IMR-90 (cell line): ENCODE measurements around the gene ASNSD1. TPM values are rescaled to one million over a fixed set of nuclear protein-coding genes. Genes with fewer than 3 reads are reported as not detected.

Experiments used
- ATAC-seq: fragments of 200-7000 bp; cut with Tn5 transposase; 2 replicates; pipeline ENCODE4 v1.9.1; 2020; ENCODE audit warnings: low read depth, mild to moderate bottlenecking, moderate library complexity
- BruUV-seq: library from RNA; stranded (reverse); fragments of 400-500 nt; replicated peaks from 2 replicates; lab custom pipeline; 2021; lab: Mats Ljungman, UMichigan
- CTCF ChIA-PET: fragments of 300-600 bp; formaldehyde crosslinking; extraction: SDS; loops from one replicate; lab custom pipeline; 2021; ENCODE audit warnings: antibody characterized with exemption; lab: Yijun Ruan, JAX
- POLR2A ChIA-PET: fragments of 300-600 bp; sonication (Branson Sonifier 250); formaldehyde crosslinking; loops from one replicate; lab custom pipeline; 2022; ENCODE audit warnings: antibody characterized with exemption; ENCODE audit not compliant: unreplicated experiment; lab: Charles Lee
- DNase-seq: peaks from one replicate; pipeline ENCODE4 v3.0.0; 2013
- H2AFZ ChIP-seq: replicated peaks from 2 replicates; pipeline ENCODE3; 2013; ENCODE audit warnings: low read length, mild to moderate bottlenecking; ENCODE audit not compliant: poor library complexity
- H2AK5ac ChIP-seq: 2 replicates; pipeline ENCODE4 v1.6.1; 2013; ENCODE audit warnings: low read depth, low read length, inconsistent platforms
- H2AK9ac ChIP-seq: replicated peaks from 2 replicates; pipeline ENCODE3; 2013; ENCODE audit warnings: mild to moderate bottlenecking, low read depth, low read length, moderate library complexity; ENCODE audit not compliant: poor library complexity
- H2BK120ac ChIP-seq: 2 replicates; pipeline ENCODE4 v1.6.1; 2013; ENCODE audit warnings: low read depth, low read length, inconsistent platforms
- H2BK15ac ChIP-seq: 3 replicates; pipeline ENCODE4 v1.6.1; 2013; ENCODE audit warnings: low read depth, low read length, inconsistent platforms
- H2BK20ac ChIP-seq: 2 replicates; pipeline ENCODE4 v1.6.1; 2013; ENCODE audit warnings: low read depth, mild to moderate bottlenecking, inconsistent platforms, low read length, moderate library complexity
- H2BK5ac ChIP-seq: 2 replicates; pipeline ENCODE4 v1.6.1; 2013; ENCODE audit warnings: mild to moderate bottlenecking, low read depth, low read length, inconsistent platforms; ENCODE audit not compliant: poor library complexity, severe bottlenecking
- H3K14ac ChIP-seq: replicated peaks from 2 replicates; pipeline ENCODE4 v1.6.1; 2013; ENCODE audit warnings: low read depth, low read length, inconsistent platforms
- H3K18ac ChIP-seq: 2 replicates; pipeline ENCODE4 v1.6.1; 2013; ENCODE audit warnings: low read depth, low read length, control low read depth
- H3K23ac ChIP-seq: 2 replicates; pipeline ENCODE4 v1.6.1; 2013; ENCODE audit warnings: low read depth, low read length, inconsistent platforms
- H3K27ac ChIP-seq: 2 replicates; pipeline ENCODE4 v1.5.1; 2013; ENCODE audit warnings: mild to moderate bottlenecking, control low read depth, low read length; ENCODE audit not compliant: insufficient read depth
- H3K27me3 ChIP-seq: 2 replicates; pipeline ENCODE4 v1.6.1; 2013; ENCODE audit warnings: low read length; ENCODE audit not compliant: control insufficient read depth, insufficient read depth
- H3K36me3 ChIP-seq: 2 replicates; pipeline ENCODE4 v1.6.1; 2013; ENCODE audit warnings: low read length, mixed read lengths; ENCODE audit not compliant: control insufficient read depth, insufficient read depth
- H3K4ac ChIP-seq: 2 replicates; pipeline ENCODE4 v1.6.1; 2013; ENCODE audit warnings: low read depth, low read length, inconsistent platforms
- H3K4me1 ChIP-seq: 2 replicates; pipeline ENCODE4 v1.6.1; 2013; ENCODE audit warnings: low read length, mixed read lengths; ENCODE audit not compliant: control insufficient read depth, insufficient read depth
- H3K4me2 ChIP-seq: 2 replicates; pipeline ENCODE4 v1.6.1; 2013; ENCODE audit warnings: low read depth, mild to moderate bottlenecking, control low read depth, low read length, moderate library complexity
- H3K4me3 ChIP-seq: 2 replicates; pipeline ENCODE4 v1.5.1; 2013; ENCODE audit warnings: low read depth, mild to moderate bottlenecking, control low read depth, low read length, moderate library complexity; ENCODE audit not compliant: insufficient read depth
- H3K56ac ChIP-seq: 2 replicates; pipeline ENCODE4 v1.6.1; 2013; ENCODE audit warnings: low read length, inconsistent platforms; ENCODE audit not compliant: insufficient read depth; ENCODE audit errors: extremely low read depth
- H3K79me1 ChIP-seq, 2 experiments: 2 replicates each; pipeline ENCODE4 v1.6.1; 2013; ENCODE audit warnings: low read length in 2 of 2, inconsistent platforms in 1 of 2, low read depth in 1 of 2
- H3K9ac ChIP-seq: 2 replicates; pipeline ENCODE4 v1.6.1; 2013; ENCODE audit warnings: low read depth, low read length, control low read depth
- H3K9me1 ChIP-seq: 2 replicates; pipeline ENCODE4 v1.6.1; 2013; ENCODE audit warnings: low read length, inconsistent platforms; ENCODE audit not compliant: insufficient read depth
- H3K9me3 ChIP-seq: 2 replicates; pipeline ENCODE4 v1.6.1; 2013; ENCODE audit warnings: low read length; ENCODE audit not compliant: control insufficient read depth, insufficient read depth
- H4K20me1 ChIP-seq: 2 replicates; pipeline ENCODE4 v1.6.1; 2013; ENCODE audit warnings: low read length, inconsistent platforms; ENCODE audit not compliant: insufficient read depth
- H4K5ac ChIP-seq: 2 replicates; pipeline ENCODE4 v1.6.1; 2013; ENCODE audit warnings: mild to moderate bottlenecking, low read depth, low read length, control low read depth
- H4K8ac ChIP-seq, 2 experiments: 2 replicates each; pipeline ENCODE4 v1.6.1; 2013; ENCODE audit warnings: low read depth in 2 of 2, low read length in 2 of 2, control low read depth in 1 of 2, inconsistent platforms in 1 of 2
- H4K91ac ChIP-seq: 2 replicates; pipeline ENCODE4 v1.6.1; 2013; ENCODE audit warnings: low read depth, low read length, inconsistent platforms; ENCODE audit not compliant: insufficient read depth
- BHLHE40 ChIP-seq: fragments of 150-350 bp; IDR thresholded peaks from 2 replicates; pipeline ENCODE4 v1.6.1; 2016; ENCODE audit warnings: mild to moderate bottlenecking, low read depth, low read length
- CEBPB ChIP-seq: IDR thresholded peaks from 2 replicates; pipeline ENCODE4 v1.6.1; 2012; ENCODE audit warnings: low read depth, low read length, improper control_type of control experiment
- MAFK ChIP-seq: IDR thresholded peaks from 2 replicates; pipeline ENCODE4 v1.6.1; 2012; ENCODE audit warnings: low read depth, low read length, improper control_type of control experiment
- MXI1 ChIP-seq: IDR thresholded peaks from 2 replicates; pipeline ENCODE4 v1.6.1; 2012; ENCODE audit warnings: low read depth, mild to moderate bottlenecking, low read length, moderate library complexity, borderline replicate concordance
- NFE2L2 ChIP-seq: fragments of 150-350 bp; IDR thresholded peaks from 2 replicates; pipeline ENCODE4 v1.6.1; 2016; ENCODE audit warnings: low read depth, mild to moderate bottlenecking, low read length
- RCOR1 ChIP-seq: IDR thresholded peaks from 2 replicates; pipeline ENCODE4 v1.6.1; 2012; ENCODE audit warnings: mild to moderate bottlenecking, low read length, improper control_type of control experiment; ENCODE audit not compliant: insufficient replicate concordance
- WGBS, 2 experiments: methylation state at CpG; one replicate each; pipeline versions ENCODE4 v1.1.5 to v1.1.7; 2013; ENCODE audit warnings: missing lambda C conversion rate in 2 of 2; ENCODE audit not compliant: insufficient read length in 1 of 2; ENCODE audit errors: extremely low coverage in 2 of 2; 5-methylcytosine and 5-hydroxymethylcytosine counted together
- dilution Hi-C: fragments of 300-500 bp; cut with HindIII; formaldehyde crosslinking; loops from one replicate; pipeline ENCODE4 v1.14.3; 2018; ENCODE audit warnings: low sequenced_read_pairs; ENCODE audit not compliant: unreplicated experiment
- in situ Hi-C: fragments of 300-500 bp; cut with MboI; formaldehyde crosslinking; loops from 3 replicates; pipeline ENCODE4 v1.14.3; 2019; ENCODE audit warnings: low sequenced_read_pairs, inconsistent platforms, mixed read lengths
- intact Hi-C: fragments of 100-400 bp; cut with micrococcal nuclease; formaldehyde crosslinking; loops from 2 replicates; pipeline ENCODE4 v1.10.0; 2022
- polyA plus RNA-seq, 3 experiments: library from polyadenylated mRNA; depleted of rRNA; stranded (reverse); fragments of >200 nt; gene quantifications; 2 replicates each; pipeline ENCODE4 v1.2.3, GENCODE V29; 2012; ENCODE audit warnings: low replicate concordance in 1 of 3
- total RNA-seq: library from RNA; depleted of rRNA; stranded (reverse); fragments of >200 nt; gene quantifications from 2 replicates; pipeline ENCODE4 v1.2.3, GENCODE V29; 2012
- TF ChIP-seq, protein P1 (sequence below): fragments of 150-350 bp; IDR thresholded peaks from 2 replicates; pipeline ENCODE4 v1.6.1; 2016; ENCODE audit warnings: low read depth, mild to moderate bottlenecking, low read length, moderate library complexity, borderline replicate concordance

The ASNSD1 gene
- total and polyA plus RNA-seq, 2 of the 4 experiments (the other 2 are of a cell fraction), result 29.1 to 35.7 TPM

DNA sequence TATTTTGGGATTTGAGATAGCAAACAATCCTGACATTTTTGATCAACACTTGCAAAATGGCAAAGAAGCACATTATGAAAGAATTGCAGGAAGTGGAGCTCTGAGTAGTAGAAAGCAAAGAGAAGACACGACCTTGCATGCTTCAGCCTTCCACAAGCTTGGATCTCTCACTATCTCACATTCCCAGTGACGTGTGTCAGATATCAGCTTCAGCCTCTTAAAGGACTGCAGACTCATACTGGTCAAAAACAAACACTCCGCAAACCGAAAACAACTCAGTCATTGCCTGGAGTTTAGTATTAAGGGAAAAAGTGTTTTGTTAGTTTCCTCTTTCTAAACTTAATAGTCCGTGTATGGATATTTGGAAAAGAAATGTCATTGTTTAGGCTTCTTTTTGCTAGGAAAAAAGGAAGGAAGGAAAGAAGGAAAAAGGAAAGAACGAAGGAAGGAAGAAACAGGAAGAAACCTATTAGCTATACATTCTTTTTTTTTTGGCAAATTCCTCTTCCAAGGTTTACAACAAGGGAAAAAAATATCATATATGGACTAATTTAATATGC is 48.1 kb upstream of the ASNSD1 start:
- Histone ChIP-seq H3K56ac (peak overlapping the region; percentile 2; the same call in 1 of the 2 replicates), H2BK5ac (peak overlapping the region; percentile 93), H2BK20ac (no peak overlapping the region), H3K9me3 (no peaks in the 10 kb centered on the region), H3K18ac (peak overlapping the region; percentile 5; the same call in 1 of the 2 replicates), H3K14ac (no peak overlapping the region), H4K5ac (no peak overlapping the region), H2AK5ac (no peak overlapping the region), H4K91ac (no peak overlapping the region), H3K27ac (peak overlapping the region; percentile 71; the same call in 1 of the 2 replicates), H3K4me2 (peak overlapping the region; percentile 55), H3K9ac (peak overlapping the region; percentile 67; the same call in 1 of the 2 replicates), H4K20me1 (no peaks in the 10 kb centered on the region), H2AK9ac (no peak overlapping the region), H3K36me3 (no peaks in the 10 kb centered on the region), H3K4me1 (peaks cover 15% of the 10 kb centered on the region), H3K27me3 (no peaks in the 10 kb centered on the region), H3K23ac (no peak overlapping the region), H3K4me3 (peak overlapping the region; percentile 12; the same call in 1 of the 2 replicates), H2BK120ac (peak overlapping the region; percentile 35; the same call in 1 of the 2 replicates), H3K79me1 (no peaks in the 10 kb centered on the region), H4K8ac (peak overlapping the region in 1 of 2 experiments; percentile 32; a peak in 2 of 4 replicates), H2AFZ (no peak overlapping the region), H3K9me1 (peaks cover 3% of the 10 kb centered on the region; the same call in 1 of the 2 replicates), H3K4ac (no peak overlapping the region), H2BK15ac (no peak overlapping the region)
- peak; percentile 94 for ATAC-seq
- dilution Hi-C loops (no loop called here), in situ Hi-C loops (no loop called here), intact Hi-C loops (loop anchor here (1.0 kb wide), 1 partner anchor 48 kb away; the partner anchor contains the start of gene ASNSD1)
- ChIA-PET POLR2A (interaction anchor here (0.7 to 1.2 kb wide), 3 partner anchors 9 to 17 kb away, joined by 3 to 4 read pairs (median 3); no protein-coding TSS in a partner anchor), CTCF (interaction anchor here (0.6 to 1.3 kb wide), 5 partner anchors 9 to 78 kb away, joined by 3 to 5 read pairs (median 4); partner anchors contain the start of gene ASNSD1)
- TF ChIP-seq MAFK (peak; percentile 54), NFE2L2 (peak; percentile 82), MXI1 (0 out of 2 replicates have a peak, but pooled peaks have one; percentile 29), CEBPB (peak; percentile 62; the same call in 1 of the 2 replicates), RCOR1 (no peak), BHLHE40 (peak; percentile 46; the same call in 1 of the 2 replicates)
- TF ChIP-seq, protein P1, sequence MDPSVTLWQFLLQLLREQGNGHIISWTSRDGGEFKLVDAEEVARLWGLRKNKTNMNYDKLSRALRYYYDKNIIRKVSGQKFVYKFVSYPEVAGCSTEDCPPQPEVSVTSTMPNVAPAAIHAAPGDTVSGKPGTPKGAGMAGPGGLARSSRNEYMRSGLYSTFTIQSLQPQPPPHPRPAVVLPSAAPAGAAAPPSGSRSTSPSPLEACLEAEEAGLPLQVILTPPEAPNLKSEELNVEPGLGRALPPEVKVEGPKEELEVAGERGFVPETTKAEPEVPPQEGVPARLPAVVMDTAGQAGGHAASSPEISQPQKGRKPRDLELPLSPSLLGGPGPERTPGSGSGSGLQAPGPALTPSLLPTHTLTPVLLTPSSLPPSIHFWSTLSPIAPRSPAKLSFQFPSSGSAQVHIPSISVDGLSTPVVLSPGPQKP, result no peak
- no TSS peak for BruUV-seq
- WGBS, 2 experiments, result no CpG with 5 or more reads among the region's 6 CpGs
- peak; percentile 98 for DNase-seq
